CD4-positive, alpha-beta T cell treated with Interleukin-12 subunit alpha and Interleukin-12 subunit beta, for 1 hour (primary cell): ENCODE measurements around the gene FOXP1.

Source experiments
- DNase-seq: peaks from one replicate; pipeline ENCODE4 v3.0.0-alpha.2; 2020

The FOXP1 gene

GRCh38 chr3:71421475-71421819 lies 162.1 kb downstream of the FOXP1 start:
- no peak for DNase-seq

DNA sequence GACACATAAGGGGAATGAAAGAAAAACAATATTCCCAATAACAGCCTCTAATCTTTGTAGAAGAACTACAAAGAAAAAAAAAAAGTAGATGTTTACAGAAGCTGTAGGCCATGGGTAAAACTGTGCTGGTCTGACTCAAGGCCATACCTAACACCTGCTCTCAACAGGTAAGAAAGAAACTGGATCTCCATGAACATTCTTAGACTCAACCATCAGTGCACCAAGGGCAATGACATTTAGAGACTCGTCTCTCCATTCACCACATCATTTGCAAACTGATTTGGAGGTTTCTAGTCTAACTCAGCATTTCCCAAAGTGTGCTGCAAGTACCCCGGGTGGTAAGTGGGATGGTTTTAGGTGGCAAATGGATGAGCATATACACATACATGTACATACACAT lies 164.2 kb downstream of the FOXP1 start:
- no peak for DNase-seq

GRCh38 chr3:71417791-71418190 lies 165.7 kb downstream of the FOXP1 start:
- no peak for DNase-seq

- peak; percentile 58 for DNase-seq
These were observed 166.7 kb downstream of the FOXP1 start for GRCh38 chr3:71416876-71417275.

GRCh38 chr3:71415681-71416122 lies 167.8 kb downstream of the FOXP1 start:
- DNase-seq = peak; percentile 60

DNA sequence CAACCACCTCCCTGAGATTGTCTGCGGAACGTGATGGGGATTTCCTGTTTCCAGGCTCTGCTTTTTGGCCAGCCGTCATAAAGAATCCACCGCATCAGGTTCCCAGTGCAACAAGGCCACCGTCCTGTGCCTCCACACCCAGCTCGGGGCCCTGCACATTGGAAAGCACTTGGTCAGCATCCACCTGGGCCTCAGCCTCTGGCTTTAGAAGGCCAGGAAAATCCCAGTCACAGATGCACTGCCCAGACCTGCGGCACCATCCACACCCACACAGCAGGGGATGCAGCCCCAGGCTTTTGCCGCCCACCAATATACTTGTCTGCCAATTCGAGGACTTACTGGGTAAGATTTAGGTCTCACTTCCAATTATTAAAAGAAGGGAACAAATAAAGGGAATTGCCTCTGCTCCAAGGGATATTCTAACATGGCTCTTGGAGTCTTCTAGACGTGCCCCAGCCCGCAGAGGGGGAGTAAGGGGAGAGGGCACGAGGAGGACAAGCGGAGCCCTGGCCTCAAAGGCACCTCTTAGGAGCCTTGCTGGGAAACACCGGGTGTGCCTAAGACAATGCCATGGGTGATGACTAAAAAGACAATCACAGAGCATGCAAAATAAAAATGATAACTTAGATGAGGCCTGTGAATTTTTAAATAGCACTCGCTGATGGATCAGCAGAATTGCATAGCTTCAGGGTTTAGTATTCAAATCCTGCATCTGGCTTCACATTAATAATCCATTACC lies 169.2 kb downstream of the FOXP1 start:
- DNase-seq = no peak

DNA sequence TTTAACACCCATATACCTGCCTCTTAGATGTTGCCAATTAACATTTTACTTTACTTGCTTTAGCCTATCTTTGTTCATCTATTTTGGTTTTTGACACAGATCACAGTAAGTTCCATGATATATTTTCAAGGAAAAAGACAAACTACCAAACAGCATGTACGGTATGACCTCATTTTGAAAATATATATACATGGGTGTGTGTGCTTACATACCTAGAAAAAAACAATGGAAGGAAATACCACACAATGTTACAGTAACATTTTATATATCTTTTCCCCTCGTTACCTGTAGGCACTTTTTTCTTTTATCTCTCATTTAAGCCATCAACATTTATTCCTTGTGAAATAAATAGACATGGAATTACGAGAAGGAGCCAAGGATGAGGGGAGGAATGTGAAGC lies 170.0 kb downstream of the FOXP1 start:
- DNase-seq = no peak

- DNase-seq = no peak
These were observed 174.2 kb downstream of the FOXP1 start for GRCh38 chr3:71409352-71409751.

DNA sequence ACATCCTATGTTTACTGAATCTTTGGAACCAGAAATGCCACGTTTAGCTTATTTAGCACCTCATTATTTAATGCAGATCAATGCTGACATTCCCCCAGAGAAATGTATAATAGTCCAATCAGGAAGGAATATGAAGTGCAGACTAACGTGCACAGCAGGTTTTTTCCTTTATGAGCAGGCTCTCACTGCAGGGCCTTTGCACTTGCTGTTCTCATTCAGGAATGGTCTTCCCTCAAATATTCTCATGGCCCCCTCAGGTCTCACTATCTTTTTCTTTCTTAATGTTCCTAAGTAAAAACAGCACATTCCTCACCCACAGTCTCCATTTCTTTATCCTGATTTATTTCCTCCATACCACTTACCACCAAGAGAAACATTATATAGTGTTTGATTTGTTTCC lies 174.6 kb downstream of the FOXP1 start:
- no peak for DNase-seq

DNA sequence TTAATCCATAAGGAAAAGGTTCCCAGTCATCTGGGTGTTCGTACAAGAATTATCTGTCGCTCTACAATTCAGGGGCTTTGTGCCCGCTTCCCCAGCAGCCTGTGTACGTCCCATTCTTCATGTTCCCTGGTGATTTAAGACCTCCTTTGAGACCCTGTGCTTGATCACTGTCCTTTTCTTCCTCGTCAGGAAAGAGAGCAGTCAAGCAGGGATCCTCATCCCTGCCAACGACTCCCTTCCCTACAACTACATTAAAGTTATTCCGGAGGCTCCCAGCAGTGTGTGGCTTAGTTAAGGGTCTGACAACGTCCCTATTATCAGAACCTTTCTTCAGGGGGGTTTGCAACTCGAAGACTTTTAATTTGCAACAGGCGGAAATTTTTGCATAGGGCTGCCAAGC lies 175.7 kb downstream of the FOXP1 start:
- DNase-seq = no peak

DNA sequence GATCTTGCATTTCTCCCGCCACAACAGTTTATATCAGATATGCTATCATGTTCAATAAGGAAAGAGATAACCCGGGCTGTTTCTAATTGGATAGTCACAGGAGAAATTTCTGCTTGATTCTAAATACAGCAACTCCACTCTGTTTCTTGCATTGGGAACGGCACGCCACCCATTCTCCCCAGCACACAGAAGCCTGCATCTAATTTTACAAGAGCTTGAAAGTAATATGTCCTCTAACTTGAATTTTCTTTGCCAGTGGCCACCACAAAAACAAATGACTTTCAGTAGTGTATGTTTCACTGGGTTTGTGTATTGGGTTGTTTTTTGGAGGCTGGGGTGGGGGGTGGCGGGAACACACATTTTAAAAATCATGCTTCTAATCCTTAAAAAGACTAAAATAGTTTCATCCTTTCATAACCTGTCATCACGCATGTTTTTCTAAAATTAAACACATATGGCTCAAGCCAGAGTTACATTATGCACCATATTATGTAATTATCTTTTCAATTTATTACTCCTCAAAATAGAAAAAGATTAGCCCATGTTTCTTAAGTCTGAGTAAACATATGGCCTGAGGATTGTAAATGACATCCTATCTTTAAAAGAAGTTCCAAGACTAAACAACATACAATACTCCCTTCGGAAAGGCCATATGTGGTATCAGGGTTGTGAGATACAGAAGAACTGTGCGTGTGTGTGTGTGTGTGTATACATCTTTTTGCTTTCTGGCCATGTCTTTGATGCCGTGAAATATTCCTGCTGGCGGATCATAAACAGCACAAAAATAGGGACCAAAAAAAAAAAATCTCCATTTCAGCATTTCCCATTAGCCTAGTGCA lies 176.3 kb downstream of the FOXP1 start:
- no peak for DNase-seq

- DNase-seq = no peak
These were observed 180.6 kb downstream of the FOXP1 start for GRCh38 chr3:71402911-71403310.

GRCh38 chr3:71402280-71402679 lies 181.2 kb downstream of the FOXP1 start:
- no peak for DNase-seq

DNA sequence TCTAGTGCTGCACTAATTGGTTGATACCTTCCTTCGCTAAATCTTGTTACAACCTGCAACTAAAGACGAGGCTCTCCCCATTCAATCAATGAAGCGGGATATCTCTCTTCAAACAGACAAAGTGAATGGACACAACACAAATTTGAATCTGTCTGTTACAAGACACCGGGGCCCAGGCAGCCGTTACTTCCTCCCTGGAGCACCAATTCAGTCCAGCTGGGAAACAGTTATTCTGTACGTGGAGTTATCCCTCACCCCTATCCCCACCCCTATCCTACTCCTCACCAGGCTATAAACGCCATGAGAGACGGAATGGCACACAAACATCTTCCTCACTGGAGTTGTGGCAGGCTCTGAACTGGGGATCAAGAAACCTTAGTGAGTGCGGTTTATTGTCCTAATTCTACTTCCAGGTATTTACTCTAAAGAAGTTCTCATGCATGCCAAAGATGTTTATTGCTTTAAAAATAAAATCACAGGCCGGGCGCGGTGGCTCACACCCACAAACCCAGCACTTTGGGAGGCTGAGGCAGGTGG lies 181.8 kb downstream of the FOXP1 start:
- no peak for DNase-seq

GRCh38 chr3:71400986-71401451 lies 182.5 kb downstream of the FOXP1 start:
- no peak for DNase-seq

- DNase-seq = no peak
These were observed 184.1 kb downstream of the FOXP1 start for GRCh38 chr3:71399478-71399877.

DNA sequence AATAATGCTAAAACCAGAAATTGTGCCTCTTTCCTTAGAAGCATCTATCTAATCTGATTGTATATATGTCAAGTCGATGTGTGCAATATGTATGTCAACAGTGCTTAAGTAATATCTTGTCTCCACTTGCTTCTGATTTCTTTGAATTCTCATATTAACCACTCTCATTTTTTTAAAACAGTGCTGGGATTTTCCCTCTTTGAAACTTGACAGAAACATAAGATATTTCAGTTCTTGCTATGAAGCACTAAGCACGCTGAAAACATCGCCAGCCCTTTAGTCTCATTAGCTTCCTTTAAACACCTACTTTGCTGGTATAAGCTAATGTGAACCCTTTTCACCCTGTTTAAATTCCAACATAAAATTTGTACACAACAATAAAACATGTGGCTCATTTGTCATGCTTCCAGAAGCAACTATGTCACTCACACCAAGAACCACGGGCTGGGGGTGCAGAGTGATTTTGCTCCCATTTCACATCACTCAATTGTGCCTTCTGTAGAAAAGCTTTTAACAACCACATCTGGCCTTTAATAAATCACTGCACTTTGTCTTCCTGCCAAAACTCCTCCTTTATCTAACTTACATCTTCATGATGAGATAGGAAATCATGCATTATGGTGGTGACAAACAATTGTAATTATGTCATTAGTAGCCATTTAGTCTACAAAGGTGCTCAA lies 185.2 kb downstream of the FOXP1 start:
- peak; percentile 41 for DNase-seq

DNA sequence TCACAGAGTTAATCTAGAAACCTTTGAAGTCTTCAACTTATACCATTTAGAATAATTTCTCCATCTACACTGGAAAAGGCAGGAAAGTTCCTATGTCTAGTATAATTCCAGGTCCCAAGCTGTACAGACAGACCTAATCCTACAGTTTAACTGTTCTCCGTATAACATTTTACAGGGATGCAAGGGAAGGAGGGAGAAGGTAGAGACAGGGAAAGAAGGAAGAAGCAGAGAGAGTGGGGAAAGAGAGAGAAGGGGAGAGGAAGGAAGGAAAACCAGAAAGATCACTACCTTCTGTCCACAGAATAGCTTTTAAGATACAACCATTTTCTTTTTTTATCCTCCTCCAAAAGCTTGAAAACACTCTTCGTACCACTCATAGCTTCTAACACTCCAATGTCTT lies 185.8 kb downstream of the FOXP1 start:
- DNase-seq = no peak

DNA sequence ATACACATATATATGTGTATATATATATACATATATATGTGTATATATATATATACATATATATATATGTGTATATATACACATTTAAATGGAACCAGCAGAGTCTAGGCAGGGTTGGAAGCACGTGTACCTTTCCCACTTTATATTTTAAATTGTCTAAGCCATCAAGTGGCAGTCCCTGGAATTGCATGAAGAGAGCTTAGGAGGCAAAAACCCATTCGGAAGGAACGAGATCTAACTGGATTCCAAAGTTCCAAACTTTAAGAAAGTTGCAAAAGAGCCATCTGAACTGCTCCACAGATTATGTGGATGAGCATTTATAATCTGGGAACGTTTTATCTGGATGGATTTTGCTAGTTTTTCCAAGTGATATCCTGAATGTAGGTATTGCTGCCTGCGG lies 186.5 kb downstream of the FOXP1 start:
- peak; percentile 37 for DNase-seq

DNA sequence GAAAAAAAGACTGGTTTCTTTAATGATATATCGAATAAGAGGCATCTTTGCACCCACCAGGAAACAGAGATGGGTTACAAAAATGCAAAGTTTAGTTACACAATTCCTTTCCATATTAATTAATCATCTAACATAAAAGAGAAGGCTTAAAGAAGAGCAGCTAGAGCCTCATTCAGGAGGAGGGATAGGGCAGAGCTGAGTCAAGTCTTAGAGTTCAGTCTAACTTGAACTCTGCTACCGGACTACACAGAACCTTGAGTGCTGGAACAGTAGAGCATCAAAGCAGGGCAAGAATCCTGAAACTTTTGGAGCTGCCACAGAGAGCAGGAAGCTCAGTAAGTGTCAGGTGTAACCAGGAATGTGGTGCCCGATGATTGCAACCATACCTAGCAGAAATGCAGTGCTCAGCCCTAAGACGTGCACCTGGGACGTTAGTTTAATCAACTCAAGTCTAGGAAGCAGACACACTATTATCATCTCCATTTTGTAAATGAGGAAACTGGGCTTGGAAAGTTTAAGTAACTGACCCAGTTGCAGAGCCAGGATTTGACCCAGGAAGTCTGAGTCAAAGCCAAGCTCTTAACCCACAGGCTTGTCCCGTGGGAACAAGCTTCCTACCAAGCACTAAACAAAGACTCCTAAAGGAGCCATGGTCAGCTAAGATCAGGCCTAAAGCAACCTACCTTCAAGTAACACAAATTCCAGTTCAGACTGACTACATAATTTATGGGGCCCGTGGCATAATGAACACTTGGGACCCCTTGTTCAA lies 187.4 kb downstream of the FOXP1 start:
- DNase-seq = no peak

- no peak for DNase-seq
These were observed 188.1 kb downstream of the FOXP1 start for GRCh38 chr3:71395470-71395869.

GRCh38 chr3:71393745-71394144 lies 189.8 kb downstream of the FOXP1 start:
- DNase-seq = no peak

GRCh38 chr3:71393093-71393492 lies 190.4 kb downstream of the FOXP1 start:
- no peak for DNase-seq
